HG02870 (cell line): ENCODE measurements around the gene GNAI1.
"Not testable (repeated sequence)": the region's sequence is repeated elsewhere in the genome, so short reads cannot be mapped to it uniquely, and the experiment has no call there.

Experiments
- ATAC-seq: cut with Tn5 transposase; IDR thresholded peaks from one replicate; pipeline ENCODE4 v1.9.1; 2021; ENCODE audit warnings: mild to moderate bottlenecking, moderate library complexity; ENCODE audit not compliant: unreplicated experiment

GNAI1 gene

DNA sequence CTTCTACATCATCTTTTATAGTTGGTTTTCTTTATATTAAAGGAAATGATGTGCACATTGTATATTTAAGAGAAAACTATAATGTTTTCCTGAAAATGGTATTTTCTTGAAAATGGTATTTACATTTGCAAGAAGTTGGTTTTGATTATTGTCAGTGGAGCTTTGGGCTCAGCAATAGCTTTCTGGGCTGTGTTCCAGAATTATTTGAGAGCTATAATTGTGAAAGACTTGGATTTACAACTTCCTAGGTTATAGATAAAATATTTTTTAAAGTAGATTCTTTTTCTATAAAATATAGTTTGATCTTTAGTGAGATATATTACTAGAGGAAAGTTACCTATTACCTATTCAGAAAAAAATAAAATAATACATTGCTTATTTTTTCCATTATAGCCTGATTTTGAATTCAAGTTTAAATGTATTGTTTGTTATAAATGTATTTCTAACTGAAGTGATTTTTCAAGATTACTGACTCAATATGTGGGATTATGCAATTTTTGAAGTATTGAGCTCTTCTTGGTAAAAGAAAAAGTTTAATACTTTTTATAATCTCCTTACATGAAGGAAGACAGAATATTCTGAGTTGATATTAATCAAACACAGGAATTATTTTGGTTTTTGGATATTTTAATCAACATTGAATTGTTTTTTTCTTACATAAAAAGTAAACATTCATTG, 20.2 kb downstream of the GNAI1 start:
- no peak for ATAC-seq

DNA sequence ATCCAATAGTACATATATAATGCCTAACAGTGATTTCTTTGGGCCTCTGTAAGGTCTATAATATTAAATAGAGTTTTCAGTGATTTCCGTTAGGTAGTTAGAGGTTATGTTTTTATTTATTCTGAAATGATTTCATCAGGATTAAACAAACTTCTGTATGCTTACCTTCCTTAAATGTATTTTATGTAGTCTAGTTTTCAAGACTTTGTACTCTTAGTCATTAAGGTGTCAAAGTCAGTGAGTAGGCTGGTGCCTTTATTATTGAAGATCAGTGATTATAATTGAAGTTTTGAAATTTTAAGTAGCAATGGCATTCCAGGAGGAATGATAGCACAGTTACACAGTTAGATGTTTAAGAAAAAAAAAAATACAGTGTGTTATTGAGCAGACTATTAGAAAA, 20.7 kb downstream of the GNAI1 start:
- ATAC-seq, result no peak

DNA sequence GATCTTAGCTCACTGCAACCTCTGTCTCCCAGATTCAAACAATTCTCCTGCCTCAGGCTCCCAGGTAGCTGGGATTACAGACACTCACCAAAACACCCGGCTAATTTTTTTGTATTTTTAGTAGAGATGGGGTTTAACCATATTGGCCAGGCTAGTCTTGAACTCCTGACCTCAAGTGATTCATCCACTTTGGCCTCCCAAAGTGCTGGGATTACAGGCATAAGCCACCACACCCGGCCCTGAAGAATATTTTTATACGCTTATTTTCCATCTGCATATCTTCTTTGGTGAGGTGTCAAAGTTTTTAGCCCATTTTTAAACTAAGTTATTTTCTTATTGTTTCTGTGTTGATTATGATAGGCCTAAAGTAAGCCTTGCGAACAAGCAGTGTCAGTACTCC, 23.1 kb downstream of the GNAI1 start:
- ATAC-seq, result not testable (repeated sequence)

DNA sequence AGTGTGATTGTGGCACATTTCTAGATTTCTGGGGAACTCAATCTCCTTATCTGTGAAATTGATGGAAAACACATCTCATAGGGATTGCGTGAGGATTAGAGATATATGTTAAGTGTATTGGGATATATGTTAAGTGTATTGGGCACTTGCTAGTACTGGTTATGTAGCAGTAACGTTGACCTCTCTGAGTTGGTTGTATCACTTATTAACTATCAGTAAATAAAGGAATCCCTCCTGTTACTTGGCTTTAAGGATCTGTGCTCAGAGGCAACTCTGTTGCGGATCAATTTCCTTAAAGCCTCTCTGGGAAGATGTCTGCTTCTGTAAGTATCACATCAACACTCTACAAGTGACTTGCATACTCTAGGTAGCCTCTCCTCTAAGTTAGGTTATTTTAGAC, 25.2 kb downstream of the GNAI1 start:
- no peak for ATAC-seq

DNA sequence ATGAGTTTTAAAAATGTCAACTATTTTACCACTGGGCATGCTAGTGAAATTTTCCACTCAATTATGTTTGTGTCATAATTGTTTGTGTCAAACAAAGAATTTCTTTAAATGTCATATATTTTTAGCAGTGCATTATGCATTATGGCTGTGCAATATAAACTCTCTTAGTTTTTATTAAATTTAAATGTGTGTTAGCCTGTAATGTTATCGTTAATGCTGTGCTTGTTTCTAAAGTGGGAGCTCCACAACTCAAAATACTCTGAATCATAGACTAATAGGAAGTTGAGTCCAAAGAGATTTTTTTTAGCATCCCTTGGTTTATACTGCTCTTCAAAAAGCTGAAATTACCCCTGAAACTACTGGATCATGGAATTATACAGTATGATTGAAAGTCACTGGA, 26.8 kb downstream of the GNAI1 start:
- ATAC-seq, result no peak

DNA sequence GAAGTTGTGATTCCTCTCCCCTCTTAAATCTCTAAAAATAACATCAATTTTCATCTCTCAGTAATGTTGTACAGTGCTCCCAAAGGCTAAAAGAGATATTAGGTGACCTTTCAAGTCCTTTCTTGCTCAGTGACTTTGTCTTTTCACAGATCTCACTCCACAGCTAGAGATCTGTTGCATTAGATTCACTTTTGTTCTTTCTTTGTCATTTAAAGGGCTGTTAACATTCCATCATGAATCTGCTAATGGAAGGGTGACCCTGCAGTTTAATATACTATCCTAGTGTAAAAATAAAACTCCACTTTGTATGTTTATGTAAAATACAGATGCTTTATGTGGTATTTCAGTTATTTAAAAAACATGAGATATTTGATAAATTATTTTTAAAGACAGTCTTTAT, 30.5 kb downstream of the GNAI1 start:
- ATAC-seq, result no peak

DNA sequence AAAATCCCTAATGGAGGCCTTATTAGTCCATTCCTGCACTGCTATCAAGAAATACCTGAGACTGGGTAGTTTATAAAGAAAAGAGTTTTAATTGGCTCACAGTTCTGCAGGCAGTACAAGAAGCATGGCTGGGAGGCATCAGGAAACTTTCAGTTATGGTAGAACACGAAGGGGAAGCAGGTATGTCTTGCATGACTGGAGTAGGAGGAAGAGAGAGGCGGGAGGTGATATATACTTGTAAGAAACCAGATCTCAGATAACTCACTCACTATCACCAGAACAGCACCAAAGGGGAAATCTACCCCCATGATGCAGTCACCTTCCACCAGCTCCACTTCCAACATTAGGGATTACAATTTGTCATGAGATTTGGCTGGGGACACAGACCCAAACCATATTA, 35.8 kb downstream of the GNAI1 start:
- ATAC-seq, result no peak

DNA sequence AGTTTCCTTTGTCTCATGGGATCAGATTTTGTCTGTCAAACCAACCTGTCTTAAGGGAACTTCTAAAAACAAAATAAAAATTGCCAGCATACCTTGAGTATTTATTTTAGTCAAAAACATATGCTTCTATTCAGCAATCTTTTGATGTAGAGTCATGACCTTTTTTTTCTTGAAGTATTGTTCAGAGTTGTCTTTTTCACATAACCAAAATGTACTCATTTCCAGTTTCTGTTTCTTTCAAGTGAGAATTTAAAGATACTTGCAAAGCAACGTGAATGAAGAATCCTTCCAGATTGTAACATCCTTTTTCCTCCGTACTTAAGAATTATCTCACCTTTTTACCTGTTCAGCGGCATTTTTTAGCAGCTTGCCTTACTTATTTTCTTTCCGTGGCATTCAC, 37.8 kb downstream of the GNAI1 start:
- ATAC-seq, result no peak

DNA sequence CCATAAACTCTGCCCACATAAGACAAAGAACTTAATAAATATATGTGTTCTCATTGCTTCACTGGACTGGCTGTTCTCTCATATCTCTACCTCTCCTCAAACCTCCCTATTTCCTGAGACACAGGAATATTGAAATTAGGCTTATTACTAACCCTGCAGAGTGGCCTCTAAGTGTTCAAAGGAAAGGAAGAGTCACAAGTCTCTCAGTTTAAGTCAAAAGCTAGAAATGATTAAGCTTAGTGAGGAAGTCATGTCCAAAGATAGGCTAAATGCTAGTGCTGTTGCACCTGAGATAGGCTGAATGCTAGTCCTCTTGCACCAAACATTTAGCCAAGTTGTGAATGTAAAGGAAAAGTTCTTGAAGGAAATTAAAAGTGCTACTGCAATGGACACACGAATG, 41.1 kb downstream of the GNAI1 start:
- ATAC-seq, result no peak

DNA sequence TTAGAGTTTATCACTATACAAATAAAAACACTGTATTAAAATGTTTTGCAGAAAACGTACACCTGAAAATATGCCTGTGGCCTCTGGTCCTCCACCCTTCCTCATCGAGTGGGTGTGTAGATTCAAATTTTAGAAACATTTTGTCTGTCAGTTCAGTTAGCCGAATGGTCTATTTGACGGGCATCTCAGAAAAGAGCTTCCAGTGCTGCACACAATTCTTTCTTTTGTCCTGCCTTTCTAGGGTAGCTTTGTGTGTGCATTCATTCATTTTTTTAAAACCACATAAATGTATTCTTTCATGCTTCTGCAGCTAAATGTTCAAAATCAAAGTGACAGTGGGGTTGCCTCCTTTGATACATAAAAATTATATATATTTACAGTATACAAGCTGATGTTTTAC, 46.8 kb downstream of the GNAI1 start:
- no peak for ATAC-seq

DNA sequence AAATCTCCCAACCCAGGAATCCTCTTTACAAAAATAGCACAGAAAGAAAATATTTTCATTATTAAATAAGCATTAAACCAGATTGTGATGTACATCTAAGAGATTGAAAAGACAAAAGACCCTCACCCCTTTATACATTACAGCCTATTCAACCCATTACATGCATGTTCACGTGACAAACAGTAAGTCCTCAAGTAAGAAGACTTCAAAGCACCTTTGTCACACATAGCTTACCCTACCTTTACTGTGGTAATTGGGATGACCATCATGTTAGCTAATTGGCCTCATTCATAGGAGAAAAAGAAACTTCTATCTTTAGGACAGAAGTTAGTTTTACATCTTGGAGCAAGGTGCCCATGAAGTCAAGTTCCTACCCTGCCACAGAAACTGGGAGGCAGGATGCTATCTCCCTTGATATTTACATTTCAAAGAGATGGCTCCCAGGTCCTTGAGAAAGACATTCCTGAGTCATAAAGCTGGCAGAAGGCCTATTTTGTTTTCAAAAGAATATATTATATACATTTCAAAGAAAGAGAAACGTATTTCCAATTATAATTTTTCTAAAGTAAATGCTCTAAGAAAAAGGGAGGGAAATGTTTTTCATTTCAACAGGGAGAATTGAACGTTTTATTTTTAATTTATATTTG, 48.1 kb downstream of the GNAI1 start:
- no peak for ATAC-seq

DNA sequence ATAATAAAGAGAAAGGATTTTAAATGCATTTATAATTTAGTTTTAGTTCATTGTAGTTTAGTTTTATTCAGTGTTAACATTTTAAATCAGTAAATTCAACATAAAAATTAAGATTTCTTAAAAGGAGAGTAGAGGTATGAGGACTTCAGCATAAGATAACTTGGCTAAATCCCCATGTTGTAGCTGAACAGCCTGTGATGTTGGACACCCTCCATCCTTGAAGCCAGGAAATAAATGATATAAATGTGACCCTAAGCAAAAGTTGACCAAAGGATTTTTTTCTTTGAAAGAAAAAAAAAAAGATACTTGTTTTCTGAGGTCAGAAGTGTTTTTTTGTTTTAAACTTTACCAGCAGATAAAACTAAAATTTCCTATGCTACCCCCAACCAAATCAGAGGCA, 48.7 kb downstream of the GNAI1 start:
- no peak for ATAC-seq

DNA sequence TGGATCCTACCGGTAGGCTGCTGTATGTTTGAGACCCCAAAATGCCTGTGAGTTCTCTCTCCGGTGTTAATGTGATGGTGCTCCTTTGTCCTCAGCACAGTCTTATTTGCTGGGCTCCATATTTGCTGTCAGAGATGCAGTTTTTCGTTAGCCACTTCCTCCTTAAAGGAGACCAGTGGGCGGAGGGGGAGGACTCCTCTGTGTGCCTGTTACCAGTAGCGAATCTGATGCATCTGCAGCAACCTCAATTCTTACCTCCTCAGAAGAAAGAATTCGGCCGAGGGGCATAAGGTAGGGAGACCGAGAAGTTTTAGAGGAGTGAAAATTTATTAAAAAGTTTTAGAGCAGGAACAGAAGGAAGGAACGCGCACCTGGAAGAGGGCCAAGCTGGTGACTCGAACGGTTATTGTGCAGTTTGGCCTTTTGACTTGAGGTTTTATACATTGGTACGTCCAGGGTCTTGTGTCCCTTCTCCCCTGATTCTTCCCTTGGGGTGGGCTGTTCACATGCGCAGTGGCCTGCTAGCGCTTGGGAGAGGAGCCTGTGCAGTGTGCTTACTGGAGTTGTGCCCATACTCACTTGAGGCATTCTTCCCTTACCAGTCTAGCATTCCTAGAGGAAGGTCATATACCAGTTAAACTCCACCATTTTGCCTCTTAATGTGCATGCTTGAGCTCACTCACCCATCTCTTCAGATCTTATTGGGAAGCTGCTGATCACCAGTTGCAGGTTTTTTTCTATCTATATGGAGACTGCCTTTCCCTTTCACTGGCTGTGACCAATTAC, 49.5 kb downstream of the GNAI1 start:
- ATAC-seq, result no peak

DNA sequence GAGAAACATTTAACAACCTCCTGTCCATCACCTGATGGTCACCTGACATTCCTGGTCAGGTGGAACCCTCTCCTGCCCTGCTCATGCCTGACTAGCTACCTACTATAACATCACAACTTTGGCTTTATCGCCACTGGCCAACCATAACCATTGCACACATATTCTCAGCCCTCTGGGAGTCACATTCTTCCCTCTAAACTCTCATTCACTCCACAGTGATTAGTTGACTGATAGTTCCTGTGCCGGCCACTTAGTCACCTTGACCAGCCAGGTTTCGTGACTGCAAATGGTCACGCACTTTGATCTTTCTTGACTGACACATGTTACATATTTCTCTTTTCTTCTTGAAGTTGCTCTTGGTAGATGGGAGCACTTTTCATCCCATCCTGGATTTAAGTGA, 50.1 kb downstream of the GNAI1 start:
- no peak for ATAC-seq

DNA sequence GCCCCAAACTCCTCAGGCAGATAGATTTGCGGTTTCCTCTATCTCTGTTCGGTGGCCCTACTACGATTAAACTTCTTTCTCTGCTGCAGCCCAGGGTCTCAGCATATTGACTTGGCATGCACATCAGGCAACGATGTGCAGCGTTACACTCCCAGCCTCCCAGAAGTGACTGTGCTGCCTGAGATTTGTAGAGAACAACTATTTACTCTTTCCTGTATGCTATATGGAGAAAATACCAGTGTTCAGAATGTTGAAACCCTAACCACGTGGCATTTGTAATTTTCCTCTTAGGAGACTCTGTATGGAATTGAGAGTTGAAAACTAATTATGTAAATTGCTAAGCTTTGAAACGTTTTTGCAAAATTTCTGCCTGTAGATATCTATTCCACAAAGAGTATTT, 50.9 kb downstream of the GNAI1 start:
- ATAC-seq, result no peak

DNA sequence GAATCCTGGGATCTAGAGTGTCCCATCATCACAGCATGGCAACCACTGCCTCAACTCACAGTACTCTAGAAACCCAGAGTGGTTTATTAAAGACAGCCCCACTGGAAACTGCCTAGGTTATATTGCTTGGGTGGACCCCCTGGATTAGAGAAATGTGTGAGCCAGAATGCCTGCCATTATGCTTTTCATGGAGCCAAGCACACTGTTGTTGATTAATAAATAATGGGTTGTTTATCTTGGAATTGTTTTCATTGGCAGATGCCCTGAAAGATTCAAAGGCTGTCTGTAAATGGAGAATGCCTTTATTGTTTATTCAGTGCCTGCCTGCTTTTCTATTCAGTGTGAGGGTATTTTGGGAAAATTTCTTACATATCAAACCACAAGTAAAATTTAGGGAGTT, 52.1 kb downstream of the GNAI1 start:
- no peak for ATAC-seq

DNA sequence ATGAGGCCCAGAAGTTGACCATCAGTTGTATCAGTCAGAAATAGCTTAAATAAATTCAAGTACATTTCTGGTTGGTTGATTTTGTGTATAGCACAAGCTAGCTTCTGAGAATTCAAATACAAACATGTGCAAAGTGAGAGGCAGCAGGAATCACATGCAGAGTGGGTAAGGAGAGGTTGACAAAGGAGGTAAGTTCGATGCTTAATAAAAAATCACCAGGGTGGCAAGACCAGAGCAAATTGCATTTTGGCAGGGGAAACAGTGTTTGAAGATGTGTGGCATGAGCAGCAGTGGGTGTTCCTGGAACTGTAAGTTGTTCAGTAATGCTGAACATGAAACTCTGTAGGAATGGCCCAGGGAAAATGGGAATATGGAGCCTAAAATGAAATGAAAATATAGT, 52.6 kb downstream of the GNAI1 start:
- no peak for ATAC-seq

DNA sequence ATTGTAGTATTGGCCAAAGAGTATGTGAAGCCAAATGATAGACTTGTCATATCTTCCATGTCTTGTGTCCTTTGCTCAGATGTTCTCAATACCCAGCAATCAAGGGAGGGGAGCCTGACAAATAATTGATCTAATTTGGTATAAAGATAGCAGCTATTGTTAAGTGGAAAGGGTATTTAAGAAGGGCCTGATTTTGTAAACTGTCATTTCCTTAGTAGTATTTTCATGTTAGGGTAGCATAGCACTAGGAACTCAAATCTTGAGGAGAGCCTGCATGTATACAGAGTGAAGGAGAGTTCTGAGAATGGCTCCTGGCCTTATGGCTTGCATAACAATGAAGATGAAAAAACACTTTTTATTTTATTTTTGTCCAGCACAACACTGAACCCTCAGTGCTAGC, 53.1 kb downstream of the GNAI1 start:
- ATAC-seq, result no peak

DNA sequence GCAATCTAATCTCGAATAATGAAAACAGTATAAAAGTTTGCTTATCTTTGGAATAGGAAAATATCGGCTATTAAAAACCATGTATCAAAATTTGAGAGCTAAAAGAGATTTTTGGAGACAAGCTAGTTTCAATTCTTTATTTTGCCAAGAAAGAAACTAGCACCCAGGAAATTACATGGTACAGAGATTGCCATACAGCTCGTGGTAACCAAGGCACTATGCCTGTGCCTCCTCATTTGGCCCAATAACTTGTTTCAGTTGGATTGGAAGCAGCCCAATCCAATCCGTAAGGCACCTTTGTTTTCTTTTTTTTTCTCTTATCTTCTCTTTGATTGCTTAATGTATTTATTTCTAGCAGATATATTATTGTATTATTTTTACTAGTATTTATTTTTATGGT, 55.0 kb downstream of the GNAI1 start:
- ATAC-seq, result no peak

DNA sequence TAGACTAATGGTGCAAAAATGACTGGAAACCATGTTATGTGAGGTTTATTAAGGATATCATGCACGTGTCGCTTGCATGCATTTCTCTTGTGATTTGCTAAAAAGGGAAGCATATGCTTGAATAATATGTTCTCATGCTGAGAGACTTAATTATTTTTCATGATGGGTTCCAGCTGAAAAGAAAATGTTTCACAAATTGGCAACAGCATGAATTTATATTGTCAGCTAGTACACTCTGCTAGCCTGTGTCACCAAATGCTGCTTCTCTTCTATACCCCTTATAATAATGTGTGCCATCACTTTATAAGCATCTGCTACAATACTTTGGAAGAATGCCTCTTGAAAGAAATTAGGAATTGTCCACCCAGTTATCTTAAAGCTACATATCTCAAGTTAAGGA, 63.0 kb downstream of the GNAI1 start:
- ATAC-seq, result no peak

DNA sequence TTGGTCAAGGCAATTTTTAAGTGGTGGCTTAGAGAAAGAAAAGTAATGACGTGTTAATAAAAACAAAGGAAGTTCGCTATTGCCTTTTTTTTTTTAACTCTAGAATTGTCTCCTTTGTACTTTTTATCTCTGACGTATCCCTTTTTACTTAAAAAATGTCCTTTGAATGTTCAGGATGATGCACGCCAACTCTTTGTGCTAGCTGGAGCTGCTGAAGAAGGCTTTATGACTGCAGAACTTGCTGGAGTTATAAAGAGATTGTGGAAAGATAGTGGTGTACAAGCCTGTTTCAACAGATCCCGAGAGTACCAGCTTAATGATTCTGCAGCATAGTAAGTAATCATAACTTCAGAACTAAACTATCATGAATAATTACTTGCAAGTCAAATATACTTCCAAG, 64.4 kb downstream of the GNAI1 start:
- ATAC-seq, result no peak

DNA sequence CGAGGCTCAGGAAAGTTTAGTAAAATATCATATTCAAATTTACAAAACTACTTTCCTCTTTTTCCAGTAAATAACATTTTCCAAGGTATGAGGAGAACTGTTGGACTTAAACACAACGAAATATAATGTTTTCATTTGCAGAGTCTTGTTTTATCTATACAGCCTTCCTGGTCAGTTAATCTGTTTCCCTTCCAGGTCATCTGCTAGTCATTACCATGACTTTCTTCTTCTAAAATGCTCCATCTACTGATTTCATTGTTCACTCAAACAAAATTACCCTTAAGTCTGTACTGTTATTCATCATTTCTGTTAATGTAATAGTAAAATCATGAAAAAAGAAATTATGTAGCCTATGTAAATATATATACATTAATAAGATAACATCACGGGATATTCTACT, 69.8 kb downstream of the GNAI1 start:
- ATAC-seq, result no peak
